NCI-H1417 (cell line): ENCODE measurements around the gene FANCE.
A peak's percentile ranks its signal among the peaks of the same experiment; 100 is the strongest.
"Not testable (repeated sequence)": the region's sequence is repeated elsewhere in the genome, so short reads cannot be mapped to it uniquely, and the experiment has no call there.

Source experiments
- DNase-seq, 3 experiments: peaks; one replicate each; lab custom pipeline; 2025; lab: John Stamatoyannopoulos, UW

The FANCE gene

DNA sequence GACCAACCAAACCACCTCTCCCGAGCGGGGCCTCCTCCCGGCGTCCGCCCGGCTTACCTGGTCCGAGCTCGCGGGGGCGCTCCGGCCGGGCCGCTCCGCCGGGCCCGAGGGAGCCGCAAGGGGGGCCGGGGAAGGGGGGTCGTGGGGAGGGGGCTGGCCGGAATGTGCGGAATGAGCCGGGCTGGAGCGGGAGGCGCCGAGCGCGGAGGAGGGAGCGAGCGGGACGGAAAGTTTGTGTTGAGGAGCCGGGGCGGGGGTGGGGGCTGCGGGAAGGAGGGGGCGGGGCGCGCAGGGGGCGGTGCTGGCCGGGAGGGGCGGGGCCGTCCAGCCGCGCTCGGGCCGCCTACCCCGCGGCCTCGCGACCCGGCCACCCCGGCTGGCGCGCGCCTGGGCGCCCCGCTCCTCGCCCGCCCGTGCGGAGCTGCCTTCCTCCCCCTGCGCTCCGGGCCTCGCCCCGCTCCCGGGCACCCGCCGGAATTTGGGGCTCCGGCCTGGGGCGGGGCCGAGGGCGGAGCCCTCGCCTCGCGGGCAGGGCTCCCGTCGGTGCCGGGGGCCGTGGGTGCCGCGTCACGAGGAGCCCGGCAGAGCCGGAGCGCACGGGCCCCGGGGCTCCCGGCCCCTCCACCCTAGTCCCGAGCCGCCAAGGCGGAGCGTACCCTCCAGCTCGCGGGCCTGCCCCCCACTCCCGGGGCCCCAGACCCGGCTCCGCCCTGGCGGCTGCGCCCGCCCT, 44.9 kb downstream of the FANCE start, which contains the start of gene TEAD3:
TSS of gene TEAD3 (minus strand) at position 239 of the 730 bp plus-strand sequence.
- no peak for DNase-seq

DNA sequence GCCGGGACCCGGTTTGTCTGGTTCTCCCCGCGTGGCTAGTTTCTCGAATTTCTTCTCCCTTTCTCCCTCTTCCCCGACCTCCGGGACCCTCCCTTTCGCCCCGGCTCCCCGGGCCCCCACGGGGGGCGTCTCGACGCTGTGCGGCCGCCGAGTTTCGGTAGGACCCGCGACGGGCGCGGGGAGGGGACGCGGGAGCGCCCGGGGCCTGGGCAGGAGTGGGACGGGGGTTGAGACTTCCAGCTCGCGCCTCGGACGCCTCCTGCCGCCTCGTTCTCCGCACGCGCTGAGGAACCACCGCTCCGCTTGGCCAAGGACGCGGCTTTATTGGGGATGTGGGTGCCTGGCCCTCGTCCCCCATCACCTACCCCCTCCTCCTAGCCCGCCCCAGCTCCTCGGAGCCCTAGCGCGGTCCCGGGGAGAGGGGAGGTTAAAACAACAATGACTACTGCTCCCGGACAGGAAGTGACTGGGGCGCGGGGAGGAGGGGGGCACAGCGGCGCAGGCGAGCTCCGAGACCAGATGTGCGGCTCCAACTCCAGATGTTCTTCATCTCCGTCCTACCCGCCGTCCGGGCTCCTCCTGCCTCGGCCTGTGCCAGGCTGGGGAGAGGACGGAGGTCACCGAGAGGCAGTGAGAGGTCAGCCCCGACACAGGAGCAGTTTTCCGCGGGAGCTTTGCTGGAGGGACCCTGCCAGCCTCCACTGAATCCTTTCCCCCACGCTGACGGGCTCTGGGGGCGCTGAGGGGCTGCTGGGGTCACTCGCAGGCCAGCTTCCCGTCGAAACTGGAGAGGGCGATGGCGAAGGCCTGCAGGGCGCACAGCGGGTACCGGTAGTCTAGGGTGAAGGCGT, 45.7 kb downstream of the FANCE start:
- DNase-seq: peak in 2 of 3 experiments; percentile 32

- no peak for DNase-seq
These were observed 46.4 kb downstream of the FANCE start for GRCh38 chr6:35498422-35499067.

- DNase-seq: no peak
These were observed 47.2 kb downstream of the FANCE start for GRCh38 chr6:35499372-35499771.

GRCh38 chr6:35500782-35501181, 48.6 kb downstream of the FANCE start:
- no peak for DNase-seq

DNA sequence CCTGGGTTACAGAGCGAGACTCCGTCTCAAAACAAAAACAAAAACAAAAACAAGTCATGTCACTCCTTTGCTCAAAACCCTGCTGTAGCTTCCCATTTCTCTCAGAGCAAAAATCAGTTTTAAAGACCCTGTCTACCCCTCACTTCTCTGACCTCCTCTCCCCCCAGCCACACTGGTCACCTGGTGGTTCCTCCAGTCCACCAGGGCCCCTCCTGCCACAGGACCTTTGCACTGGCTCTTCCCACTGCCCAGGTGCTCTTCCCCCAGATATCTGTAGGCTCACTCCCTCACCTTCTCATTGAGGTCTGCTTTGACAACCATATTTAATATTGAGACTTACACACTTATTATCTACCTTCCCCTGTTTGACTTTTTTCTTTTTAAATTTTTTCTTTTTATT, 49.6 kb downstream of the FANCE start:
- no peak for DNase-seq

DNA sequence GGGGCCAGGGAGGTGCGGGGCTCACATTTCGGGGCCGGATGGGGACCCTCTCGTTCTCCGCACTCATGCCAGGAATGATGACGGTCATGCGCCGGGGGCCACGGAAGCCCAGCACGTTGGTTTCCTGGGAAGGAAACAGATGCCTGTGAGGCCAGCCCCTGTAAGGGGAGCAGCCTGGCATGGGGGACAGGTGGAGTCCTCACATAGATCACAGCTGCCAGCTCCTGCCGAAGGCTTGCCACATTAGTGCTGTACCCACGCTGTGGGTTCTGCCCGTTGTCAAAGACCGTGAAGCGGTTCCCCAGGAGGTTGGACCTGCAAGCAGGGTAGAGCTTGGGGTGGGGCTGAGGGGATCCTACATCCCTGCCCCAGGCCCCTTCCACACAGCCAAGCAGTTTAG, 51.4 kb downstream of the FANCE start:
- DNase-seq: no peak

DNA sequence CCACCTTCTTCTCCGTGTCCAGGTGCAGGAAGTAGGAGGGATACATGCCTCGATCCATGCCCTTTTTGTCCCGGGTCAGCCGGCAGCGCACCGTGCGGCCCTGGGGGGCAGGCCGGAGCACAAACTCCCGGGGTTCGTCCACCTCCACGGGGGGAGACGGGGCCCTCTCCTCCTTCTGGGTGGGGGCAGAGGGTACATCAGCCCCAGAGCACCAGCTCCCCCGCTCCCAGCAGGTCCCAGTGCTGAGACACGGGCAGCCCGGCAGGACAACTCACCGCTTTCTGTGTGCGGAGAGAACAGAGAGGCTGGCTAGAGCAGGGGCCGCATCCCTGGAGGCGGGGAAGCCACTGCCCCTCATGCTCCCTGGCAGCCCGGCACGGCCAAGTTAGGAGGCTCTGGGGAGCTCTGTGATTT, 53.9 kb downstream of the FANCE start:
- no peak for DNase-seq

DNA sequence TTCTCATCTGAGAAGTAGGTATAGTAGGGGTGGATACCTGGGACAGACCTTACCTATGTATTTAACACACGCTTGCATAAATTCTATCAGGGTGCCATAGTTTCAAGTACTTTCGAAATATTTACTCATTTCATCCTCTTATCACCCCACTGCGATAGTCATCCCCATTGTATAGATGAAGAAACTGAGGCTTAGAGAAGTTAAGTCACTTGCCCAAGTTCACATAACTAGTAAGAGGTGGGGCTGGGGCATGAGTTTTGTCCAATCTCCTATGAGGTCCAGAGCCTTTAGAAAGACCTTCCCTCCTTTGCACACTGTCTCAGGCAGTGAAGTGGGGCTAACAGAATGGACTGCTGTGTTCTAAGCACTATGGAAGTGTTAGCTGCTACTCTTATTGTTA, 54.4 kb downstream of the FANCE start:
- no peak for DNase-seq

DNA sequence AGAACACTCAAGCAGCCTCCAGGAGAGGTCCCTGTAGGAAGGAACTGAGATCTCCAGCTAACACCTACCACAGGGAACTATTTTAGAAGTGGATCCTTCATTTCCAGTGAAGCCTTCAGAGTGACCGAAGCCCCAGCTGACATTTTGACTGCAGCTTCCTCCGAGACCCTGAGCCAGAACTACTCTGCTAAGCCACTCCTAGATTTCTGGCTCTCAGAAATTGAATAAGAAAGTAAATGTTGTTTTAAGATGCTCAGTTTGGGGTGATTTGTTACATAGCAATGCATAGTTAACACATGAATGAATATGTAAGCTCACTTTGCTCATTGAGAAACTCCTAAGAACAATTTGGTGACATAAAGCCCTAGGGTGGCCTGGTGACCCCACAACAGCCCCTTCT, 55.1 kb downstream of the FANCE start:
- DNase-seq: no peak

- no peak for DNase-seq
These were observed 55.9 kb downstream of the FANCE start for GRCh38 chr6:35508027-35508426.

DNA sequence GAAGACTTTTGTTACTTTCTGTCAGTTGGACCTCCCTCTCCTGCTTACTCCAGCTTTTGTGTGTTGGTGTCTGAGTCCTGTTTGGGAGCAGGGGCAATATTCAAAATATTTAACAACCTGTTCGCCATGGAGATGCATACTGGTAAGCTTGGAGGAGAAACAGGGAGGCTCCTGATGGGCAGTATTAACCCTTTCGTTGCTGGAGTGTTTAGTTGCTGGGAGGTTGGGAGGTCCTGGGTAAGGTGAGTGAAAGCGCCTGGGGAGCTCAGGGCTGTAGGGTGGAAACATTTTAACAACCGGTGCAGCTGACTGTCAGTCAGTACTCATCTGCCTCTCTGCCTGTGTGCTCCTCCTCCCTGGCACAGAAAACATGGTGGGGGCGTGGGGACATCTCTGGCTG, 56.4 kb downstream of the FANCE start:
- DNase-seq: no peak

DNA sequence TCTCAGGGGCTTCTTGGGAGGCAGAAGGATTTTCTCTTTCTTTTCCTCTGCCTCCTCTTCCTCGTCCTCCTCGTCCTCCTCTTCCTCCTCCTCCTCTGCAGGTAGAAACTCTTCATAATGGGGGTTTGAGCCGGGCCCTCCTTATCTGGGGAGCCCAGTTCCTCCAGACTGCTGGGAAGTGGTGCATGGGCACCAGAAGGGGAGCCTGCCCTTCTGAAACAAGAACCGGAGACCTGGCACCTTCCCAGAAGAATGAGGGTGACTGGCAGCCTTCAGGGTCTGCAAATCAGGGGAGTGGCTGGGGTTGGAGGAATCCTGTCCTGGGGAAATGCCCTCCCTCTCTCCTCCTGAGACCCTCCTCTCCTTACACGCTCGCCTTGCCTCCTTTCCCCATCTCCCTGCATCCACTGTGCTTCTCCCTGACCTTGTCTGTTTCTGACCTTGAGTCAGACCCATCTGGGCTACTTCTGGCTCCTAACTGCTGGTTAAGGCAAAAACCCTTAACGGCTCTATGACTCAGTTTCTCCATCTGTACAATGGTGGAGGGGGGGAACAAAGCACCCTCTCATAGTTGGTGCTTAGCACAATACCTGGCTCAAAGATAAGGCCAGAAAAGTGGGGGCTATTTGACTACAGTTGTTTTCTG, 58.9 kb downstream of the FANCE start:
- DNase-seq: no peak

- DNase-seq: no peak
These were observed 59.4 kb downstream of the FANCE start for GRCh38 chr6:35511562-35511941.

GRCh38 chr6:35512006-35512405, 59.9 kb downstream of the FANCE start:
- DNase-seq: no peak

DNA sequence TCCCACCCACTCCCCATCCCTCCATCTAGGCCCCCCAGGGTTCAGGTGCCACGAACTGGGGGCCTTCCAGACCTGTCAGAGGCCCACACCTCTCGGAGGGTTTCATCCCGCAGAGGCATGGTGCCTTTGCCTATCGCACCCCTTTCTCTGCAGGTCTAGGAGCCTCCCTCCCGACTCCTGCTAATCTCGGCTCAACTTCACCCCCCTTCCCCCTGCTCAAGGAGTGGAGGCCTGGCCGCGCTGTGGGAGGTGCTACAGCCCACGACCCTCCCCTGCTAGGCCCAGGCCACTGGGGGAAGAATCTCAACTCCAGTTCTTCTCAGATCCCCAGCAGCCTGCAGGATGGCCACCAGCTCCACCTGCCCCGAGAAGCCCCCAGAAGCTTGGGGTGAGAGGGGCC, 60.6 kb downstream of the FANCE start, which contains the start of gene TULP1:
TSS of gene TULP1 (minus strand) at position 157 of the 400 bp plus-strand sequence. CDS start at position 119, 38 bp downstream.
- no peak for DNase-seq

DNA sequence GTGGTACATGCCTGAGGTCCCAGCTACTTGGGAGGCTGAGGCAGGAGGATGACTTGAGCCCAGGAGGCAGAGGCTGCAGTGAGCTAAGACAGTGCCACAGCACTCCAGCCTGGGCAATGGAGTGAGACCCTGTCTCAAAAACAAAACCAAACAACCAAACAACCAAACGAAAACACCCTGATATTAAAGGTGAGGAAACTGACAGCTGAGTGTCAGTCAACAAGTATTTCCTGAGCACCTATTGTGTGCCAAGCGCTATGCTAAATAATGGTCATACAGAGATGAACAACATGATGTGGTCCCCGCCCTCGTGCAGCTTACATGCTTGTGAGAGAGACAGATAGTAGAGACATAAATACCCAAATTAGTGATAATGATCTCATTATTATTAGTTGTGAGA, 62.4 kb downstream of the FANCE start:
- DNase-seq: no peak

- DNase-seq: not testable (repeated sequence)
These were observed 63.8 kb downstream of the FANCE start for GRCh38 chr6:35515939-35516338.
